GM18517 (cell line): Measurements from ENCODE around the gene MEX3D.
"Not testable (repeated sequence)": the region's sequence is repeated elsewhere in the genome, so short reads cannot be mapped to it uniquely, and the experiment has no call there.

Source experiments
- ATAC-seq: cut with Tn5 transposase; IDR thresholded peaks from one replicate; pipeline ENCODE4 v1.9.1; 2021; ENCODE audit warnings: mild to moderate bottlenecking, moderate library complexity; ENCODE audit not compliant: unreplicated experiment

MEX3D gene

GRCh38 chr19:1540365-1540925 is 27.7 kb downstream of the MEX3D start:
- no peak for ATAC-seq

- not testable (repeated sequence) for ATAC-seq
Observed at GRCh38 chr19:1539749-1540148, 28.4 kb downstream of the MEX3D start.

- no peak for ATAC-seq
Observed at GRCh38 chr19:1538978-1539377, 29.1 kb downstream of the MEX3D start.

- ATAC-seq = not testable (repeated sequence)
Observed at GRCh38 chr19:1535699-1536098, 32.4 kb downstream of the MEX3D start.

- ATAC-seq = no peak
Observed at GRCh38 chr19:1534972-1535371, 33.2 kb downstream of the MEX3D start.

- no peak for ATAC-seq
Observed at GRCh38 chr19:1533510-1534150, 34.5 kb downstream of the MEX3D start.

- no peak for ATAC-seq
Observed at GRCh38 chr19:1532003-1532402, 36.1 kb downstream of the MEX3D start.

- no peak for ATAC-seq
Observed at GRCh38 chr19:1531587-1531986, 36.5 kb downstream of the MEX3D start.

- not testable (repeated sequence) for ATAC-seq
Observed at GRCh38 chr19:1530856-1531255, 37.3 kb downstream of the MEX3D start.

- no peak for ATAC-seq
Observed at GRCh38 chr19:1529430-1529816, 38.7 kb downstream of the MEX3D start.

- no peak for ATAC-seq
Observed at GRCh38 chr19:1528596-1529429, 39.3 kb downstream of the MEX3D start.

GRCh38 chr19:1527650-1528309 is 40.3 kb downstream of the MEX3D start:
- ATAC-seq = no peak

GRCh38 chr19:1526979-1527649 is 41.0 kb downstream of the MEX3D start:
- ATAC-seq = no peak

GRCh38 chr19:1526066-1526778 is 41.9 kb downstream of the MEX3D start:
- ATAC-seq = no peak

GRCh38 chr19:1525343-1525742 is 42.8 kb downstream of the MEX3D start:
- no peak for ATAC-seq

- ATAC-seq = no peak
Observed at GRCh38 chr19:1524972-1525325, 43.2 kb downstream of the MEX3D start.

GRCh38 chr19:1524287-1524971 is 43.7 kb downstream of the MEX3D start:
- ATAC-seq = no peak

- no peak for ATAC-seq
Observed at GRCh38 chr19:1523412-1524286, 44.5 kb downstream of the MEX3D start, which contains the start of gene PLK5. TSS of gene PLK5 (plus strand) at chr19:1524077. CDS start at chr19:1526997, 2,920 bp downstream.

GRCh38 chr19:1522838-1523237 is 45.3 kb downstream of the MEX3D start:
- ATAC-seq = no peak
